Effector memory CD8-positive, alpha-beta T cell (primary cell): ENCODE measurements around the gene ARRDC2.
A peak's percentile ranks its signal among the peaks of the same experiment; 100 is the strongest.
"Not testable (repeated sequence)": the region's sequence is repeated elsewhere in the genome, so short reads cannot be mapped to it uniquely, and the experiment has no call there.

Experiments
- ATAC-seq: fragments of 150-1000 bp; cut with Tn5 transposase; replicated peaks from 2 replicates; pipeline ENCODE4 v1.10.0; 2021; ENCODE audit warnings: mild to moderate bottlenecking, moderate library complexity
- DNase-seq, 3 experiments: peaks; one replicate each; pipeline ENCODE4 v3.0.0; 2021
- H3K27ac Mint-ChIP-seq, 2 donors: one replicate each; pipeline ENCODE4 v1.8.0; 2022; ENCODE audit warnings: mild to moderate bottlenecking in 2 of 2, mixed read lengths in 2 of 2, moderate library complexity in 2 of 2
- H3K27me3 Mint-ChIP-seq, 2 donors: one replicate each; pipeline ENCODE4 v1.8.0; 2022; ENCODE audit warnings: mixed read lengths in 2 of 2
- H3K36me3 Mint-ChIP-seq: one replicate; pipeline ENCODE4 v1.8.0; 2022; ENCODE audit warnings: mild to moderate bottlenecking, moderate library complexity, mixed read lengths; ENCODE audit not compliant: insufficient read depth
- H3K4me1 Mint-ChIP-seq, 2 donors: one replicate each; pipeline ENCODE4 v1.8.0; 2022; ENCODE audit warnings: low read depth in 2 of 2, mixed read lengths in 2 of 2
- H3K4me3 Mint-ChIP-seq, 2 donors: one replicate each; pipeline ENCODE4 v1.8.0; 2022; ENCODE audit warnings: mild to moderate bottlenecking in 2 of 2, mixed read lengths in 2 of 2, moderate library complexity in 2 of 2
- H3K9me3 Mint-ChIP-seq, 2 donors: one replicate each; pipeline ENCODE4 v1.8.0; 2022; ENCODE audit warnings: mixed read lengths in 2 of 2

ARRDC2 gene

GRCh38 chr19:17977021-17977420 is 30.9 kb upstream of the ARRDC2 start:
- peaks cover 12 to 42% of the 10 kb centered on the region in 2 donors for H3K27me3 Mint-ChIP-seq
- DNase-seq (no peak), ATAC-seq (no peak)
- H3K9me3 Mint-ChIP-seq: no peaks in the 10 kb centered on the region
- no peak overlapping the region for H3K4me3 Mint-ChIP-seq
- no peaks in the 10 kb centered on the region for H3K36me3 Mint-ChIP-seq
- H3K27ac Mint-ChIP-seq: no peak overlapping the region
- no peaks in the 10 kb centered on the region for H3K4me1 Mint-ChIP-seq

GRCh38 chr19:17977488-17977887 is 30.5 kb upstream of the ARRDC2 start:
- Mint-ChIP-seq H3K36me3 (no peaks in the 10 kb centered on the region), H3K9me3 (no peaks in the 10 kb centered on the region), H3K4me3 (no peak overlapping the region), H3K4me1 (no peaks in the 10 kb centered on the region), H3K27me3 (peaks cover 15 to 47% of the 10 kb centered on the region in 2 donors), H3K27ac (no peak overlapping the region)
- DNase-seq (no peak), ATAC-seq (no peak)

GRCh38 chr19:17981611-17982010 is 26.4 kb upstream of the ARRDC2 start:
- Mint-ChIP-seq H3K27ac (no peak overlapping the region), H3K27me3 (peaks cover 33 to 56% of the 10 kb centered on the region in 2 donors), H3K4me3 (no peak overlapping the region), H3K4me1 (peaks cover 0 to 2% of the 10 kb centered on the region in 2 donors), H3K36me3 (peaks cover 4% of the 10 kb centered on the region), H3K9me3 (no peaks in the 10 kb centered on the region)
- DNase-seq (no peak), ATAC-seq (no peak)

- Mint-ChIP-seq H3K27ac (no peak overlapping the region), H3K4me3 (no peak overlapping the region), H3K27me3 (peaks cover 33 to 55% of the 10 kb centered on the region in 2 donors), H3K36me3 (peaks cover 5% of the 10 kb centered on the region), H3K9me3 (no peaks in the 10 kb centered on the region), H3K4me1 (peaks cover 0 to 2% of the 10 kb centered on the region in 2 donors)
- ATAC-seq (no peak), DNase-seq (no peak)
Observed at GRCh38 chr19:17982430-17982829, 25.5 kb upstream of the ARRDC2 start.

- Mint-ChIP-seq H3K9me3 (no peaks in the 10 kb centered on the region), H3K4me3 (no peak overlapping the region), H3K27ac (no peak overlapping the region), H3K4me1 (peaks cover 0 to 2% of the 10 kb centered on the region in 2 donors), H3K36me3 (peaks cover 5% of the 10 kb centered on the region), H3K27me3 (peaks cover 32 to 43% of the 10 kb centered on the region in 2 donors)
- no peak for DNase-seq
- no peak for ATAC-seq
Observed at GRCh38 chr19:17985037-17985818, 22.7 kb upstream of the ARRDC2 start.

- ATAC-seq, H3K36me3 Mint-ChIP-seq, H3K4me3 Mint-ChIP-seq, H3K4me1 Mint-ChIP-seq, H3K27ac Mint-ChIP-seq, H3K9me3 Mint-ChIP-seq, DNase-seq: not testable (repeated sequence)
- peaks cover 21 to 31% of the 10 kb centered on the region in 2 donors for H3K27me3 Mint-ChIP-seq
Observed at GRCh38 chr19:17986569-17986968, 21.4 kb upstream of the ARRDC2 start.

- DNase-seq (no peak), ATAC-seq (no peak)
- no peak overlapping the region for H3K27ac Mint-ChIP-seq
- peaks cover 0 to 2% of the 10 kb centered on the region in 2 donors for H3K4me1 Mint-ChIP-seq
- H3K9me3 Mint-ChIP-seq: no peaks in the 10 kb centered on the region
- peaks cover 5% of the 10 kb centered on the region for H3K36me3 Mint-ChIP-seq
- no peak overlapping the region for H3K4me3 Mint-ChIP-seq
- H3K27me3 Mint-ChIP-seq: peaks cover 13 to 17% of the 10 kb centered on the region in 2 donors
Observed at GRCh38 chr19:17988161-17988560, 19.8 kb upstream of the ARRDC2 start.

- Mint-ChIP-seq H3K4me1 (peaks cover 0 to 2% of the 10 kb centered on the region in 2 donors), H3K9me3 (no peaks in the 10 kb centered on the region), H3K27me3 (peaks cover 12 to 14% of the 10 kb centered on the region in 2 donors), H3K27ac (no peak overlapping the region), H3K36me3 (peaks cover 5% of the 10 kb centered on the region), H3K4me3 (no peak overlapping the region)
- ATAC-seq: no peak
- DNase-seq: no peak
Observed at GRCh38 chr19:17989425-17990094, 18.4 kb upstream of the ARRDC2 start.

- H3K27ac Mint-ChIP-seq: no peak overlapping the region
- ATAC-seq: no peak
Observed at GRCh38 chr19:17993076-17993813, 14.7 kb upstream of the ARRDC2 start.

GRCh38 chr19:17996826-17997316 is 11.1 kb upstream of the ARRDC2 start:
- H3K4me3 Mint-ChIP-seq: no peak overlapping the region
- DNase-seq: peak; percentile 89 to 91 (median 90)
- H3K27me3 Mint-ChIP-seq: no peaks in the 10 kb centered on the region
- peaks cover 21% of the 10 kb centered on the region for H3K36me3 Mint-ChIP-seq
- peaks cover 16 to 17% of the 10 kb centered on the region in 2 donors for H3K4me1 Mint-ChIP-seq
- ATAC-seq: peak; percentile 17
- peak overlapping the region in 1 of 2 donors; percentile 41 for H3K27ac Mint-ChIP-seq
- no peaks in the 10 kb centered on the region for H3K9me3 Mint-ChIP-seq

More at GRCh38 chr19:17993076-17993813, 14.7 kb upstream of the ARRDC2 start:
- Mint-ChIP-seq H3K27me3 (no peaks in the 10 kb centered on the region), H3K36me3 (no peaks in the 10 kb centered on the region), H3K9me3 (no peaks in the 10 kb centered on the region), H3K4me1 (peaks cover 4 to 5% of the 10 kb centered on the region in 2 donors), H3K4me3 (no peak overlapping the region)
- DNase-seq: no peak

- peak overlapping the region in 1 of 2 donors; percentile 75 for H3K27ac Mint-ChIP-seq
- no peaks in the 10 kb centered on the region for H3K27me3 Mint-ChIP-seq
- ATAC-seq (no peak), DNase-seq (no peak)
- H3K4me1 Mint-ChIP-seq: peaks cover 17 to 20% of the 10 kb centered on the region in 2 donors
- H3K9me3 Mint-ChIP-seq: no peaks in the 10 kb centered on the region
- peaks cover 34% of the 10 kb centered on the region for H3K36me3 Mint-ChIP-seq
- no peak overlapping the region for H3K4me3 Mint-ChIP-seq
Observed at GRCh38 chr19:17997969-17998826, 9.8 kb upstream of the ARRDC2 start.

GRCh38 chr19:17998827-17999150 is 9.2 kb upstream of the ARRDC2 start:
- H3K4me1 Mint-ChIP-seq: peaks cover 17 to 20% of the 10 kb centered on the region in 2 donors
- H3K9me3 Mint-ChIP-seq: no peaks in the 10 kb centered on the region
- peak overlapping the region in 1 of 2 donors; percentile 88 for H3K27ac Mint-ChIP-seq
- peak overlapping the region in 1 of 2 donors; percentile 71 for H3K4me3 Mint-ChIP-seq
- no peaks in the 10 kb centered on the region for H3K27me3 Mint-ChIP-seq
- H3K36me3 Mint-ChIP-seq: peaks cover 40% of the 10 kb centered on the region
- DNase-seq (no peak), ATAC-seq (no peak)
